Measurements from ENCODE around the gene SBF2. TPM values are rescaled to one million over a fixed set of nuclear protein-coding genes. Genes with fewer than 3 reads are reported as not detected.

Gene SBF2
- total RNA-seq, 1 donor from 2014 or later, result 12.0 TPM

- CTCF ChIA-PET, result interaction anchor here (0.6 to 4.9 kb wide), 11 partner anchors 10 to 158 kb away, joined by 3 to 105 read pairs (median 5); partner anchors contain the start of gene ADM
- H3K36me3 Mint-ChIP-seq (ENCODE audit: low read depth), result no peaks in the 10 kb centered on the region
- DNase-seq, result no peak
Observed at GRCh38 chr11:10208131-10208575, 85.9 kb downstream of the SBF2 start.

GRCh38 chr11:10205928-10206327, 88.1 kb downstream of the SBF2 start:
- no peaks in the 10 kb centered on the region for H3K27me3 Mint-ChIP-seq
- no peaks in the 10 kb centered on the region for H3K36me3 Mint-ChIP-seq (ENCODE audit: low read depth)
- DNase-seq (no peak), ATAC-seq (ENCODE audit: low read depth) (no peak)
- no peak overlapping the region for H3K4me3 Mint-ChIP-seq
- POLR2A ChIA-PET, result no interaction called here
- peaks cover 13% of the 10 kb centered on the region for H3K9me3 Mint-ChIP-seq
- no peak for TF ChIP-seq CTCF (IDR thresholded peaks at IDR 0.05)
- H3K4me1 Mint-ChIP-seq, result no peaks in the 10 kb centered on the region
- CTCF ChIA-PET, result interaction anchor here (1.0 to 4.9 kb wide), 2 partner anchors 101 to 119 kb away, joined by 3 to 105 read pairs; partner anchors contain the start of gene ADM
- H3K27ac Mint-ChIP-seq, result no peak overlapping the region
- intact Hi-C loops (cut with micrococcal nuclease), result loop anchor here (10.0 kb wide), 1 partner anchor 341 kb away; no protein-coding TSS in a partner anchor

More at GRCh38 chr11:10208131-10208575, 85.9 kb downstream of the SBF2 start:
- no peaks in the 10 kb centered on the region for H3K27me3 Mint-ChIP-seq
- no peaks in the 10 kb centered on the region for H3K4me1 Mint-ChIP-seq
- POLR2A ChIA-PET, result interaction anchor here (0.8 kb wide), 1 partner anchor 96 kb away, joined by 3 read pairs; no protein-coding TSS in a partner anchor
- TF ChIP-seq CTCF (IDR thresholded peaks at IDR 0.05), result peak; percentile 31
- ATAC-seq (ENCODE audit: low read depth), result peak; percentile 37
- H3K4me3 Mint-ChIP-seq, result no peak overlapping the region
- intact Hi-C loops (cut with micrococcal nuclease), result loop anchor here (1.0 to 10.0 kb wide), 5 partner anchors 99 to 527 kb away; no protein-coding TSS in a partner anchor
- peaks cover 9% of the 10 kb centered on the region for H3K9me3 Mint-ChIP-seq
- H3K27ac Mint-ChIP-seq, result no peak overlapping the region

- Mint-ChIP-seq H3K4me1 (no peaks in the 10 kb centered on the region), H3K36me3 (ENCODE audit: low read depth) (no peaks in the 10 kb centered on the region), H3K9me3 (peaks cover 13% of the 10 kb centered on the region), H3K27me3 (no peaks in the 10 kb centered on the region), H3K27ac (no peak overlapping the region), H3K4me3 (no peak overlapping the region)
- no peak for ATAC-seq (ENCODE audit: low read depth)
- CTCF ChIA-PET, result interaction anchor here (1.3 to 2.3 kb wide), 3 partner anchors 100 to 120 kb away, joined by 3 to 12 read pairs (median 5); partner anchors contain the start of gene ADM
- POLR2A ChIA-PET, result interaction anchor here (0.6 kb wide), 1 partner anchor 8 kb away, joined by 3 read pairs; no protein-coding TSS in a partner anchor
- DNase-seq, result no peak
- intact Hi-C loops (cut with micrococcal nuclease), result loop anchor here (10.0 kb wide), 1 partner anchor 339 kb away; no protein-coding TSS in a partner anchor
- TF ChIP-seq CTCF (IDR thresholded peaks at IDR 0.05), result no peak
Observed at GRCh38 chr11:10204021-10204420, 90.0 kb downstream of the SBF2 start.

GRCh38 chr11:10201343-10201742, 92.7 kb downstream of the SBF2 start:
- CTCF ChIA-PET, result no interaction called here

More at GRCh38 chr11:10201343-10201742, 92.7 kb downstream of the SBF2 start:
- Mint-ChIP-seq H3K36me3 (ENCODE audit: low read depth) (no peaks in the 10 kb centered on the region), H3K27ac (no peak overlapping the region), H3K4me1 (no peaks in the 10 kb centered on the region), H3K4me3 (no peak overlapping the region), H3K27me3 (no peaks in the 10 kb centered on the region), H3K9me3 (peaks cover 13% of the 10 kb centered on the region)
- DNase-seq (no peak), ATAC-seq (ENCODE audit: low read depth) (no peak)
- TF ChIP-seq CTCF (IDR thresholded peaks at IDR 0.05), result no peak
- intact Hi-C loops (cut with micrococcal nuclease), result loop anchor here (10.0 kb wide), 1 partner anchor 337 kb away; no protein-coding TSS in a partner anchor
- POLR2A ChIA-PET, result no interaction called here
